Neural crest cell (in vitro differentiated cells): Measurements from ENCODE around the gene DGCR2. TPM values are rescaled to one million over a fixed set of nuclear protein-coding genes. Genes with fewer than 3 reads are reported as not detected.

Source experiments
- DNase-seq: peaks from one replicate; pipeline ENCODE4 v3.0.0; 2021; ENCODE audit warnings: low read depth, mixed read lengths, low spot score
- H3K27ac Mint-ChIP-seq: one replicate; pipeline ENCODE4 v1.8.0; 2021; ENCODE audit warnings: mild to moderate bottlenecking, mixed read lengths; ENCODE audit not compliant: unreplicated experiment
- H3K27me3 Mint-ChIP-seq: 2 replicates; pipeline ENCODE4 v1.8.0; 2021; ENCODE audit warnings: low read depth, mild to moderate bottlenecking, mixed read lengths
- H3K36me3 Mint-ChIP-seq: 2 replicates; pipeline ENCODE4 v1.8.0; 2021; ENCODE audit warnings: low read depth, mild to moderate bottlenecking, mixed read lengths
- H3K4me1 Mint-ChIP-seq: 2 replicates; pipeline ENCODE4 v1.8.0; 2021; ENCODE audit warnings: mixed read lengths
- H3K4me3 Mint-ChIP-seq: one replicate; pipeline ENCODE4 v1.8.0; 2021; ENCODE audit warnings: mild to moderate bottlenecking, mixed read lengths
- H3K9me3 Mint-ChIP-seq: 2 replicates; pipeline ENCODE4 v1.8.0; 2021; ENCODE audit warnings: mixed read lengths
- total RNA-seq: library from RNA; stranded (reverse); gene quantifications from 2 replicates; pipeline ENCODE4 v1.2.1, GENCODE V29; 2021
- TF ChIP-seq, protein P1 (sequence below): fragments of 200-600 bp; sonication (generic); conservative IDR thresholded peaks from 2 replicates; pipeline ENCODE4 v1.5.0; 2021; ENCODE audit warnings: antibody characterized with exemption, mild to moderate bottlenecking

Gene DGCR2
- total RNA-seq, 1 donor from 2014 or later: 91.6 TPM

DNA sequence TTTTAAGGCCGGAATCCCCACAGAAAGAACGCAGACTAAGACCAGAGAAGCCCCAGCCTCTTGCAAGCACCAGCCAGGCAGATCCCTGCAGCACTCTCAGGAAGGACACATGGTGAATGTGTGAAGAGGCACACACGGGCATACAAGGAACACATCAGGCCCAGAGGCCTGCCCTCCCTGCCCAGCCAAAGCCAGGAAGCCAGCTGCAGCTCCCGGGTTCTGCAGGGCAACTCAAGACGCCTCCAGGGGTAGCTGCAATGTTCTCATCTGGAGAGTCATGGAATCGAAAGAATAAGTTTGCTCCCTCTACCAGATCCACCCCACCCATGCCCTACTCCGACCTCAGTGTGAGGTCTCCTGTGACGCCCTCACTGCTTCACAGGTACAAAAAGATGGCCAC is 2.3 kb downstream of the DGCR2 start:
- no peaks in the 10 kb centered on the region for H3K9me3 Mint-ChIP-seq
- TF ChIP-seq, protein P1, sequence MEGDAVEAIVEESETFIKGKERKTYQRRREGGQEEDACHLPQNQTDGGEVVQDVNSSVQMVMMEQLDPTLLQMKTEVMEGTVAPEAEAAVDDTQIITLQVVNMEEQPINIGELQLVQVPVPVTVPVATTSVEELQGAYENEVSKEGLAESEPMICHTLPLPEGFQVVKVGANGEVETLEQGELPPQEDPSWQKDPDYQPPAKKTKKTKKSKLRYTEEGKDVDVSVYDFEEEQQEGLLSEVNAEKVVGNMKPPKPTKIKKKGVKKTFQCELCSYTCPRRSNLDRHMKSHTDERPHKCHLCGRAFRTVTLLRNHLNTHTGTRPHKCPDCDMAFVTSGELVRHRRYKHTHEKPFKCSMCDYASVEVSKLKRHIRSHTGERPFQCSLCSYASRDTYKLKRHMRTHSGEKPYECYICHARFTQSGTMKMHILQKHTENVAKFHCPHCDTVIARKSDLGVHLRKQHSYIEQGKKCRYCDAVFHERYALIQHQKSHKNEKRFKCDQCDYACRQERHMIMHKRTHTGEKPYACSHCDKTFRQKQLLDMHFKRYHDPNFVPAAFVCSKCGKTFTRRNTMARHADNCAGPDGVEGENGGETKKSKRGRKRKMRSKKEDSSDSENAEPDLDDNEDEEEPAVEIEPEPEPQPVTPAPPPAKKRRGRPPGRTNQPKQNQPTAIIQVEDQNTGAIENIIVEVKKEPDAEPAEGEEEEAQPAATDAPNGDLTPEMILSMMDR: no peak
- H3K4me1 Mint-ChIP-seq: peaks cover 46% of the 10 kb centered on the region
- peak overlapping the region; percentile 94 for H3K4me3 Mint-ChIP-seq
- no peak for DNase-seq
- H3K36me3 Mint-ChIP-seq: no peaks in the 10 kb centered on the region
- no peaks in the 10 kb centered on the region for H3K27me3 Mint-ChIP-seq
- no peak overlapping the region for H3K27ac Mint-ChIP-seq

DNA sequence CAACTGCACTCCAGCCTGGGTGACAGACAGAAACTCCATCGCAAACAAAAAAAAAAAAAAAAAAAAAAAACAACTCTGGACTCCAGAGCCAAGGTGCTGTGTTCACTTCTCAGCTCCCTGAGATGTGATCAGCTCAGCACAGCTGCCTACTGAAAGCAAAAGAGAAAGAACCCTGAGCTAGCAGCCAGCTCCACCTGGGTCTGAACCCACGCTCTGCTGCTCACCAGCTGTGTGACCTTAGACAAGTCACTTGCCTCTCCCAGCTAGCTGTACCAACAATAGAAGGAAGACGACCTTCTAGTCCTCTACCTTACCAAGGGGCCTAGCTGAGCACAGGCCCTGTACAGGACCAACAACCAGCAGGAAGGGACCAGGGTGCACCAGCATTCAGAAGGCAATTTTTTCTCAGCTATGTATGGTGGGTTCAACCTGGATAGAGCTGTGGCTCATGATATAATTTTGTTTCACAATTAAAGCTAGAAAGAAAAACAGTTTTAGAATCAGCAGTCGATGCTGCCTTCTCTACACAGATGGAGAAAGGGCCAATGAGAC is 3.8 kb downstream of the DGCR2 start:
- TF ChIP-seq, protein P1: no peak
- H3K9me3 Mint-ChIP-seq: no peaks in the 10 kb centered on the region
- no peak for DNase-seq
- peak overlapping the region; percentile 56 for H3K4me3 Mint-ChIP-seq
- H3K4me1 Mint-ChIP-seq: peaks cover 51% of the 10 kb centered on the region
- H3K27ac Mint-ChIP-seq: no peak overlapping the region
- no peaks in the 10 kb centered on the region for H3K27me3 Mint-ChIP-seq
- H3K36me3 Mint-ChIP-seq: no peaks in the 10 kb centered on the region

DNA sequence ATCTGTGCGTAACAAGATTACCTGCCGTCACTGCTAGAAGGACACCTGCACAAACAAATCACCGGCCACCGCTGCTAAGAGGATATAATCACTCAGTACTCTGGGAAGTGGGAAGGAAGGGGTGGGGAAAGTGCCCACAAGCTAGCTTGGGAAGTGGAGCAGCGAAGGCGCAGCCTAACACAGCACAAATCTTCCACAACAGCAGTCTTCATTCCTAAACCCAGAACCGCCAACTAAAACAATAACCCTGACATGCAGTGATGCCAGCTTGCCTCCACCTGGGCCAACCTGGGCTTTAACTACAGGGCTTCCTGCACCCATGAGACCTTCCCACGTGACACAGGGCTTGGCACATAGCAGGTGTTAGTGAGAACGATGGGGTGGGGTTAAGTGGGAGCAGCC is 5.1 kb downstream of the DGCR2 start:
- Mint-ChIP-seq H3K4me3 (peak overlapping the region; percentile 35), H3K36me3 (no peaks in the 10 kb centered on the region), H3K9me3 (no peaks in the 10 kb centered on the region), H3K27ac (no peak overlapping the region), H3K27me3 (no peaks in the 10 kb centered on the region), H3K4me1 (peaks cover 42% of the 10 kb centered on the region)
- DNase-seq: no peak
- TF ChIP-seq, protein P1: no peak

DNA sequence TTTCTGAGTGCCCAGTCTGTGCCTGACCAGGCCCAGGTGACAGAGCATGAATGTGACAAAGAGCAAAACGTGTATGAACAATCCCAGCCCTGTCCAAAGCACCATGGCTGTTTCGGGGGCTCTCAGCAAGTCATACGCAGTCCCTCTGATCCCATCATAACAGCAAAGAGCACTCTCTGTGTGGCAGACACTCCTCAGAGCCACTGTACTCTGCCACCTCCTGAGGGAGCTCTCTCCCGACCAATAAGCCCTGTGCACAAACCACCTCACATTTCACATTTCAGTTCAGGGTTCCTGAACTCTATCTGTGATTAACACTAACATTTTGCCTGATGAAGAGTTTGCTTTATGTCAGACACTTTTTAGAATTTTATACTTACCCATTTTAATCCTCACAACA is 6.6 kb downstream of the DGCR2 start:
- H3K27me3 Mint-ChIP-seq: no peaks in the 10 kb centered on the region
- H3K4me3 Mint-ChIP-seq: no peak overlapping the region

DNA sequence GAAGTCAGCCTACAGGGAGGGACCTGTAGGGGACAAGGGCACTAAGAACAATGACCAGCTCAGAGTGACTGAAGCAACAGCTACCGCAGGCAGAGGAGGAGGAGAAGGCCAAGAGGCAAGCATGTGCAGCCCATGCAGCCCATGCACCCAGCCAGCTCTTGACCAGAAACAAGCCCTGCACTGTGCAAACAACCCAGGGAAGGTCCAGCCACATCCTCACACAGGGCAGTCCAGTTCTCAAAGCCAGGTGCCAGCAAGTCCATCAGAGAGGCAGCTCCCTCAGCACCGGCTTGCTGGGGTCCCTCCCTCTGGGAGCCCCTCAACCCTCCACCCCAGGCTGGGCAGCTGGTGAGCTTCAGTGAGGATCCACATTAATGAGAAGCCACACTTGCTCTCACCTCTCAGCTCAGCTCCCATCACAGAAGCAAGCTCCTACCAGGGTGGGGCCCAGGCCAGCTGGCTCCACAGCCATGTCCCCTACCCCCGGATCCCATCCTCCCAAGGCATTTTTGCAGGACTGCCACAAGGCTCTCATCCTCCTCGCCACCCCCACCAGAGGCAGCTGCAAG is 7.1 kb downstream of the DGCR2 start:
- Mint-ChIP-seq H3K36me3 (no peaks in the 10 kb centered on the region), H3K4me1 (peaks cover 33% of the 10 kb centered on the region), H3K27me3 (no peaks in the 10 kb centered on the region), H3K4me3 (peak overlapping the region; percentile 35), H3K9me3 (no peaks in the 10 kb centered on the region), H3K27ac (no peak overlapping the region)
- DNase-seq: no peak
- TF ChIP-seq, protein P1: no peak

More for the DNA sequence above, 6.6 kb downstream of the DGCR2 start:
- H3K4me1 Mint-ChIP-seq: peaks cover 36% of the 10 kb centered on the region
- H3K36me3 Mint-ChIP-seq: no peaks in the 10 kb centered on the region
- no peaks in the 10 kb centered on the region for H3K9me3 Mint-ChIP-seq
- H3K27ac Mint-ChIP-seq: no peak overlapping the region
- TF ChIP-seq, protein P1: no peak
- DNase-seq: no peak
